GM12878 (cell line): ENCODE measurements around the gene TPM4. TPM values are rescaled to one million over a fixed set of nuclear protein-coding genes. Genes with fewer than 3 reads are reported as not detected.
A peak's percentile ranks its signal among the peaks of the same experiment; 100 is the strongest.
"Not testable (repeated sequence)": the region's sequence is repeated elsewhere in the genome, so short reads cannot be mapped to it uniquely, and the experiment has no call there.

Experiments used
- ATAC-seq: fragments of 200-7000 bp; cut with Tn5 transposase; 3 replicates; pipeline ENCODE4 v1.9.1; 2020; ENCODE audit warnings: mild to moderate bottlenecking, moderate library complexity
- BruUV-seq: library from RNA; stranded (reverse); fragments of 400-500 nt; replicated peaks from 2 replicates; lab custom pipeline; 2021; lab: Mats Ljungman, UMichigan
- CTCF ChIA-PET: fragments of 300-600 bp; sonication (Branson Sonifier 250); formaldehyde crosslinking; extraction: SDS; loops from one replicate; lab custom pipeline; 2021; ENCODE audit warnings: inconsistent platforms; lab: Yijun Ruan, JAX
- POLR2A ChIA-PET: fragments of 350-600 bp; formaldehyde crosslinking; extraction: SDS; loops from one replicate; lab custom pipeline; 2021; ENCODE audit warnings: inconsistent platforms; lab: Charles Lee
- RAD21 ChIA-PET: fragments of 300-600 bp; sonication (Branson Sonifier 250); formaldehyde crosslinking; loops from one replicate; lab custom pipeline; 2023; ENCODE audit warnings: antibody characterized with exemption; ENCODE audit not compliant: unreplicated experiment; lab: Charles Lee
- SMC1A ChIA-PET: fragments of 300-600 bp; sonication (Branson Sonifier 250); formaldehyde crosslinking; loops from one replicate; lab custom pipeline; 2023; ENCODE audit not compliant: unreplicated experiment, uncharacterized antibody; lab: Charles Lee
- DNase-seq: peaks from one replicate; pipeline ENCODE4 v3.0.0-alpha.2; 2011; ENCODE audit warnings: low read depth, low spot score
- FAIRE-seq: peaks from 3 replicates; lab custom pipeline; 2011; peaks lifted over from hg19 to GRCh38; lab: Jason Lieb, UNC
- H2AFZ ChIP-seq: 2 replicates; pipeline ENCODE4 v1.6.0; 2011; ENCODE audit warnings: low read depth, low read length, control low read depth; ENCODE audit not compliant: control insufficient read depth
- H3K27ac ChIP-seq: 2 replicates; pipeline ENCODE4 v1.5.1; 2011; ENCODE audit warnings: control low read depth; ENCODE audit not compliant: control insufficient read depth, insufficient read depth
- H3K27me3 ChIP-seq, 2 experiments: replicated peaks in 1 of 2; 2 replicates each; pipeline versions ENCODE4 v1.6.0 to v1.6.1; 2011; ENCODE audit warnings: low read length in 1 of 2; ENCODE audit not compliant: control insufficient read depth in 2 of 2, insufficient read depth in 2 of 2
- H3K36me3 ChIP-seq, 2 experiments: 2 replicates each; pipeline ENCODE4 v1.5.1; 2011; ENCODE audit warnings: low read length in 1 of 2; ENCODE audit not compliant: control insufficient read depth in 2 of 2, insufficient read depth in 2 of 2
- H3K4me1 ChIP-seq: 2 replicates; pipeline ENCODE4 v1.6.1; 2011; ENCODE audit warnings: mild to moderate bottlenecking, low read length, moderate library complexity, mixed read lengths; ENCODE audit not compliant: control insufficient read depth, insufficient read depth
- H3K4me2 ChIP-seq: 2 replicates; pipeline ENCODE4 v1.6.0; 2011; ENCODE audit warnings: control low read depth; ENCODE audit not compliant: control insufficient read depth, insufficient read depth
- H3K4me3 ChIP-seq: fragments of 200-600 bp; sonication (generic); 2 replicates; pipeline ENCODE4 v1.5.1; 2016
- H3K79me2 ChIP-seq: 2 replicates; pipeline ENCODE4 v1.6.0; 2011; ENCODE audit warnings: low read length; ENCODE audit not compliant: control insufficient read depth, insufficient read depth
- H3K9ac ChIP-seq: 2 replicates; pipeline ENCODE4 v1.8.0; 2011; ENCODE audit warnings: low read length, control low read depth, mixed read lengths; ENCODE audit not compliant: control insufficient read depth, insufficient read depth
- H3K9me3 ChIP-seq: replicated peaks from 3 replicates; pipeline ENCODE4 v1.5.1; 2011; ENCODE audit warnings: mild to moderate bottlenecking, low read length; ENCODE audit not compliant: control insufficient read depth, insufficient read depth
- H4K20me1 ChIP-seq: 2 replicates; pipeline ENCODE4 v1.6.0; 2011; ENCODE audit not compliant: control insufficient read depth, insufficient read depth
- BCL11A ChIP-seq: IDR thresholded peaks from 2 replicates; pipeline ENCODE4 v1.6.1; 2011; ENCODE audit warnings: low read depth, low read length
- BHLHE40 ChIP-seq, 2 experiments: fragments of 450-650 bp in 1 of 2; IDR thresholded peaks; 2 replicates each; pipeline ENCODE4 v1.6.1; 2011 to 2017; ENCODE audit warnings: low read depth in 2 of 2, borderline replicate concordance in 1 of 2, improper control_type of control experiment in 1 of 2, low read length in 1 of 2, mild to moderate bottlenecking in 1 of 2
- EED ChIP-seq: sonication (generic); IDR thresholded peaks from 2 replicates; pipeline ENCODE4 v1.6.1; 2016; ENCODE audit warnings: antibody characterized with exemption, low read depth
- EGR1 ChIP-seq, 2 experiments: IDR thresholded peaks; 1 replicate in 1 of 2; 2 replicates in 1 of 2; pipeline ENCODE4 v1.6.1; 2011 to 2012; ENCODE audit warnings: low read depth in 2 of 2, low read length in 2 of 2, borderline replicate concordance in 1 of 2, mild to moderate bottlenecking in 1 of 2, moderate library complexity in 1 of 2
- ETV6 ChIP-seq, 2 experiments: fragments of 450-650 bp in 1 of 2; IDR thresholded peaks in 1 of 2; conservative IDR thresholded peaks in 1 of 2; 2 replicates each; pipeline ENCODE4 v1.6.1; 2014; ENCODE audit warnings: antibody characterized with exemption in 1 of 2, borderline replicate concordance in 1 of 2, low read depth in 1 of 2, mild to moderate bottlenecking in 1 of 2, moderate library complexity in 1 of 2
- HDGF ChIP-seq: fragments of 450-650 bp; IDR thresholded peaks from 2 replicates; pipeline ENCODE4 v1.6.1; 2016; ENCODE audit warnings: antibody characterized with exemption
- IKZF2 ChIP-seq, 2 experiments: fragments of 450-650 bp; IDR thresholded peaks; 2 replicates each; pipeline ENCODE4 v1.6.1; 2017; ENCODE audit warnings: mild to moderate bottlenecking in 2 of 2, moderate library complexity in 2 of 2
- IRF4 ChIP-seq: IDR thresholded peaks from 2 replicates; pipeline ENCODE4 v1.6.1; 2011; ENCODE audit warnings: low read depth, low read length
- JUND ChIP-seq: IDR thresholded peaks from 2 replicates; pipeline ENCODE4 v1.6.1; 2012; ENCODE audit warnings: low read depth, mild to moderate bottlenecking, low read length, improper control_type of control experiment, moderate library complexity
- MEF2A ChIP-seq: IDR thresholded peaks from 2 replicates; pipeline ENCODE4 v1.6.1; 2011; ENCODE audit warnings: low read depth, mild to moderate bottlenecking, low read length, moderate library complexity; ENCODE audit not compliant: insufficient read depth
- MEF2B ChIP-seq: fragments of 450-650 bp; IDR thresholded peaks from 2 replicates; pipeline ENCODE4 v1.6.1; 2018; ENCODE audit warnings: mild to moderate bottlenecking, moderate library complexity; ENCODE audit not compliant: partially characterized antibody, poor library complexity, severe bottlenecking
- MXI1 ChIP-seq: fragments of 150-350 bp; IDR thresholded peaks from 2 replicates; pipeline ENCODE4 v1.6.1; 2011; ENCODE audit warnings: low read depth, mild to moderate bottlenecking, inconsistent platforms, low read length, improper control_type of control experiment
- PML ChIP-seq: IDR thresholded peaks from 2 replicates; pipeline ENCODE4 v1.6.1; 2012; ENCODE audit warnings: low read length, inconsistent platforms
- RELB ChIP-seq: fragments of 450-650 bp; IDR thresholded peaks from 2 replicates; pipeline ENCODE4 v1.6.1; 2017; ENCODE audit warnings: low read depth, mild to moderate bottlenecking, moderate library complexity
- SKIL ChIP-seq: fragments of 450-650 bp; IDR thresholded peaks from 2 replicates; pipeline ENCODE4 v1.6.1; 2017; ENCODE audit warnings: mild to moderate bottlenecking, low read depth, inconsistent platforms; ENCODE audit not compliant: poor library complexity, severe bottlenecking
- SMAD5 ChIP-seq: IDR thresholded peaks from 2 replicates; pipeline ENCODE4 v1.6.1; 2016; ENCODE audit warnings: antibody characterized with exemption, low read depth
- SP1 ChIP-seq: IDR thresholded peaks from one replicate; pipeline ENCODE4 v1.6.1; 2011; ENCODE audit warnings: low read depth, low read length
- WGBS: methylation state at CpG from one replicate; pipeline ENCODE4 v1.1.6; 2016; ENCODE audit warnings: low lambda C conversion rate; ENCODE audit not compliant: insufficient replicate concordance, insufficient coverage; ENCODE audit errors: missing lambda C conversion rate; 5-methylcytosine and 5-hydroxymethylcytosine counted together
- in situ Hi-C: fragments of 300-500 bp; cut with MboI; formaldehyde crosslinking; loops from 9 replicates; pipeline ENCODE4 v1.14.3; 2018; ENCODE audit warnings: mixed read lengths
- intact Hi-C: fragments of 100-400 bp; cut with micrococcal nuclease; formaldehyde crosslinking; loops from one replicate; pipeline ENCODE4 v1.14.2; 2022; ENCODE audit not compliant: unreplicated experiment
- polyA plus RNA-seq, 11 experiments: library from polyadenylated mRNA; depleted of rRNA in 4 of 11; unstranded in 6 of 11; stranded (reverse) in 5 of 11; fragments of >200 nt; fragmentation: Nextera tagmentation in 4 of 11; fragmentation: Illumina TruSeq in 1 of 11; extraction: Ambion mirVana in 4 of 11; extraction: Trizol in 1 of 11; gene quantifications; 1 replicate in 1 of 11; 2 replicates in 10 of 11; pipeline versions ENCODE4 v1.2.1 to v1.2.3, GENCODE V29; 2011 to 2016; ENCODE audit warnings: inconsistent platforms in 2 of 11, missing spikeins in 2 of 11, low read depth in 1 of 11
- total RNA-seq, 4 experiments: library from RNA; depleted of rRNA in 3 of 4; stranded (reverse); fragments of >200 nt in 3 of 4; fragmentation: Illumina TruSeq in 1 of 4; extraction: Trizol in 1 of 4; gene quantifications; 2 replicates each; pipeline versions ENCODE4 v1.2.1 to v1.2.3, GENCODE V29; 2013 to 2021

TPM4 gene
- total and polyA plus RNA-seq, 10 of the 15 experiments (the other 5 are each of a cell fraction or from before 2014, with no cell fraction given) = 183 to 620 (median 407) TPM

GRCh38 chr19:16119075-16119857, 43.0 kb downstream of the TPM4 start:
- Histone ChIP-seq H3K4me3 (peak overlapping the region; percentile 16; the same call in 1 of the 2 replicates), H3K4me1 (peaks cover 61% of the 10 kb centered on the region), H3K4me2 (peak overlapping the region; percentile 92), H3K27ac (peak overlapping the region; percentile 100), H3K79me2 (peaks cover 70% of the 10 kb centered on the region), H3K9ac (peak overlapping the region; percentile 87), H3K36me3 (peaks cover 28 to 47% of the 10 kb centered on the region in 2 experiments)
- ChIA-PET POLR2A (interaction anchor here (0.7 to 11.3 kb wide), 7 partner anchors 14 to 62 kb away, joined by 3 to 174 read pairs (median 6); partner anchors contain the start of genes HSH2D and TPM4), CTCF (interaction anchor here (1.2 to 6.8 kb wide), 5 partner anchors 24 to 66 kb away, joined by 3 to 111 read pairs (median 6); partner anchors contain the start of genes FAM32A and HSH2D), SMC1A (interaction anchor here (0.8 to 8.6 kb wide), 7 partner anchors 14 to 66 kb away, joined by 3 to 135 read pairs (median 18); partner anchors contain the start of genes FAM32A and HSH2D), RAD21 (interaction anchor here (1.6 to 5.6 kb wide), 4 partner anchors 18 to 62 kb away, joined by 5 to 80 read pairs (median 24); partner anchors contain the start of gene HSH2D)
- ATAC-seq (peak; percentile 53), FAIRE-seq (peak; percentile 41), DNase-seq (peak; percentile 87)
- in situ Hi-C loops, H4K20me1 ChIP-seq, H3K27me3 ChIP-seq, H3K9me3 ChIP-seq, H2AFZ ChIP-seq, BruUV-seq: not testable (repeated sequence)
- intact Hi-C loops = loop anchor here (2.0 to 10.0 kb wide), 2 partner anchors 40 to 326 kb away; no protein-coding TSS in a partner anchor
- whole genome bisulfite sequencing = under 1% methylated on average over 19 of the region's 19 CpGs
- TF ChIP-seq ETV6 (conservative IDR thresholded peaks at IDR 0.05 in 1 of 2, IDR thresholded peaks at IDR 0.05 in 1 of 2; ENCODE audit: borderline replicate concordance in 1 of 2, low read depth in 1 of 2) (peak in 1 of 2 experiments; percentile 99; a peak in 2 of 4 replicates), PML (peak; percentile 76; the same call in 1 of the 2 replicates), IRF4 (peak; percentile 95), JUND (peak; percentile 77), SKIL (peak; percentile 39), SMAD5 (0 out of 2 replicates have a peak, but pooled peaks have one; percentile 19), MXI1 (peak; percentile 55), EGR1 (IDR thresholded peaks at IDR 0.05; ENCODE audit: borderline replicate concordance in 1 of 2, low read depth in 2 of 2, low read length in 2 of 2) (peak in 1 of 2 experiments; percentile 70; a peak in 1 of 3 replicates), MEF2B (peak; percentile 41), EED (peak; percentile 99), BCL11A (peak; percentile 93), RELB (peak; percentile 76; the same call in 1 of the 2 replicates), IKZF2 (IDR thresholded peaks at IDR 0.05) (peak; percentile 97), BHLHE40 (IDR thresholded peaks at IDR 0.05; ENCODE audit: borderline replicate concordance in 1 of 2, low read depth in 2 of 2, low read length in 1 of 2) (peak; percentile 59 to 67; a peak in 3 of 4 replicates), SP1 (peak; percentile 52), MEF2A (peak; percentile 48), HDGF (0 out of 2 replicates have a peak, but pooled peaks have one; percentile 59)
